DOHH2 (cell line): ENCODE results near the gene SNAPC2.

Experiments
- H3F3A ChIP-seq: fragments of 200-600 bp; sonication (generic), shearing (Covaris generic); 2 replicates; pipeline ENCODE4 v1.6.0; 2016; ENCODE audit warnings: antibody characterized with exemption, mild to moderate bottlenecking; ENCODE audit not compliant: control insufficient read depth, insufficient read depth
- H3K27ac ChIP-seq: fragments of 200-600 bp; sonication (generic); 2 replicates; pipeline ENCODE4 v1.5.1; 2014; ENCODE audit warnings: low read depth, mild to moderate bottlenecking, low read length, moderate library complexity
- H3K27me3 ChIP-seq: fragments of 200-600 bp; sonication (generic); 2 replicates; pipeline ENCODE4 v1.6.1; 2014; ENCODE audit warnings: mild to moderate bottlenecking, low read length, mixed read lengths; ENCODE audit not compliant: control insufficient read depth
- H3K36me3 ChIP-seq: fragments of 200-600 bp; sonication (generic); 2 replicates; pipeline ENCODE4 v1.6.1; 2014; ENCODE audit warnings: mild to moderate bottlenecking, low read length, moderate library complexity, mixed read lengths; ENCODE audit not compliant: control insufficient read depth
- H3K4me1 ChIP-seq: fragments of 200-600 bp; sonication (generic); 2 replicates; pipeline ENCODE4 v1.6.1; 2014; ENCODE audit warnings: mild to moderate bottlenecking, low read length, mixed read lengths; ENCODE audit not compliant: control insufficient read depth
- H3K4me2 ChIP-seq: fragments of 200-600 bp; sonication (generic); 2 replicates; pipeline ENCODE4 v1.6.0; 2014; ENCODE audit warnings: mild to moderate bottlenecking, low read length, moderate library complexity
- H3K4me3 ChIP-seq: fragments of 200-600 bp; sonication (generic); 2 replicates; pipeline ENCODE4 v1.5.1; 2014; ENCODE audit warnings: mild to moderate bottlenecking, low read length, mixed read lengths
- H3K79me2 ChIP-seq: fragments of 200-600 bp; sonication (generic); 2 replicates; pipeline ENCODE4 v1.6.1; 2014; ENCODE audit warnings: mild to moderate bottlenecking, low read length, mixed read lengths; ENCODE audit not compliant: control insufficient read depth
- H3K9me2 ChIP-seq: fragments of 200-600 bp; sonication (generic); replicated peaks from 2 replicates; pipeline ENCODE4 v1.6.1; 2014; ENCODE audit warnings: mild to moderate bottlenecking, low read length, mixed read lengths; ENCODE audit not compliant: control insufficient read depth
- H3K9me3 ChIP-seq: fragments of 200-600 bp; sonication (generic); 2 replicates; pipeline ENCODE4 v1.6.1; 2014; ENCODE audit warnings: antibody characterized with exemption, low read length, mixed read lengths; ENCODE audit not compliant: control insufficient read depth, insufficient read depth
- H4K20me1 ChIP-seq: fragments of 200-600 bp; sonication (generic); 2 replicates; pipeline ENCODE4 v1.6.0; 2014; ENCODE audit warnings: low read depth, mild to moderate bottlenecking, antibody characterized with exemption, low read length, moderate library complexity; ENCODE audit not compliant: control insufficient read depth, insufficient read depth
- CTCF ChIP-seq: fragments of 200-600 bp; sonication (generic); IDR thresholded peaks from one replicate; pipeline ENCODE4 v1.5.1; 2014; ENCODE audit warnings: antibody characterized with exemption, mild to moderate bottlenecking, low read depth, low read length; ENCODE audit not compliant: poor library complexity, severe bottlenecking
- EZH2phosphoT487 ChIP-seq: fragments of 200-600 bp; sonication (generic); IDR thresholded peaks from 2 replicates; pipeline ENCODE4 v1.6.1; 2017; ENCODE audit warnings: borderline replicate concordance, mild to moderate bottlenecking, antibody characterized with exemption, low read length, moderate library complexity, mixed read lengths

SNAPC2 gene

GRCh38 chr19:7925171-7925851 is 5.2 kb downstream of the SNAPC2 start:
- Histone ChIP-seq H3K4me3 (peak overlapping the region; percentile 53), H4K20me1 (peaks cover 10% of the 10 kb centered on the region; the same call in 1 of the 2 replicates), H3K79me2 (no peaks in the 10 kb centered on the region), H3K9me3 (no peaks in the 10 kb centered on the region), H3K4me2 (peak overlapping the region; percentile 61), H3K9me2 (no peaks in the 10 kb centered on the region), H3K27me3 (no peaks in the 10 kb centered on the region), H3F3A (peaks cover 12% of the 10 kb centered on the region; the same call in 1 of the 2 replicates), H3K4me1 (peaks cover 20% of the 10 kb centered on the region), H3K27ac (no peak overlapping the region), H3K36me3 (peaks cover 16% of the 10 kb centered on the region)
- TF ChIP-seq CTCF (peak; percentile 94), EZH2phosphoT487 (no peak)

DNA sequence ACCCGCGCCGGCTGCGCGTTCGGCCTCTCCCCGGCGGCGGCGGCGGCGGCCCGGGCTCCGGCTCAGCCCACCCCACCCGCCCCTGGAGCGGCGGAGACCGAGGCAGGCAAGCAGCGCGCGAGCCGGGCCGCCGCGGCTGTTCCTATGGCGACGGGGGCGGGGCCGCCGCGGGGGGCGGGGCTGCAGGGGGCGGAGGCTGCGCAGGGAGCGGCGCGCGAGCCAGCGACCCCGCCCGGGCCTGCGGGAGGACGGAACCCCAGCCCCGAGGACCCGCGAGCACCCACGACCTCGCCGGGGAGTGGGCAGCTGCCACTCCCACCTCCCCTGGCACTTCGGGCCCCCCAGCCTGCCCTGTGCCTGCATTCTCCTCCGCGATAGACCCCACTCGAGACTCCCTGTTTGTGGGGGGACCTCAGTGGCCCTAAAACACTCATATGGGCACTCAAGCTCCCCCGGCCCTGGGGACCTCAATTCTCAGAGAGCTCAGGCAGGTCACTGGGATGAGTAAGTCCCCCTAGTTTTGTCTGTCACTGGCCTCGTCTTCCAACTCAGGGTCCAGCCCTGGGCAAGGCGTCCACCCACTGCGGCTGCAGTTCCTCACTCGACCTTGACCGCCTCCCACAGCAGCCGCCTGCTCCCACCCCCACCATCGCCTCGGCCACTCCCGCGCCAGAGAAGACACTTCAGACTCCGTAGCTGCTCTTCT is 6.0 kb downstream of the SNAPC2 start, which contains the start of gene CTXN1:
CTXN1 (minus strand) TSS at position 115 of the 706 bp plus-strand sequence. CDS start 597 bp downstream, outside the sequence.
- Histone ChIP-seq H3K4me3 (peak within 1 kb of the TSS; percentile 55), H3K27ac (no peak within 1 kb of the TSS), H3F3A (peaks cover 12% of the 10 kb centered on the region; the same call in 1 of the 2 replicates), H3K4me2 (peak within 1 kb of the TSS; percentile 61), H3K36me3 (peaks cover 24% of the 10 kb centered on the region), H3K79me2 (no peaks in the 10 kb centered on the region), H3K9me3 (no peaks in the 10 kb centered on the region), H3K4me1 (peaks cover 16% of the 10 kb centered on the region), H4K20me1 (peaks cover 8% of the 10 kb centered on the region; the same call in 1 of the 2 replicates), H3K9me2 (no peaks in the 10 kb centered on the region), H3K27me3 (no peaks in the 10 kb centered on the region)
- TF ChIP-seq EZH2phosphoT487: no peak

- peaks cover 12% of the 10 kb centered on the region; the same call in 1 of the 2 replicates for H3F3A ChIP-seq
- peak overlapping the region; percentile 61 for H3K4me2 ChIP-seq
Observed at GRCh38 chr19:7926727-7927604, 6.8 kb downstream of the SNAPC2 start.

More at GRCh38 chr19:7926727-7927604, 6.8 kb downstream of the SNAPC2 start:
- Histone ChIP-seq H3K27ac (no peak overlapping the region), H3K4me3 (no peak overlapping the region), H3K79me2 (no peaks in the 10 kb centered on the region), H3K36me3 (peaks cover 32% of the 10 kb centered on the region), H3K27me3 (no peaks in the 10 kb centered on the region), H3K9me2 (no peaks in the 10 kb centered on the region), H3K9me3 (no peaks in the 10 kb centered on the region), H4K20me1 (0 out of 2 replicates have a peak, but pooled peaks cover 6% of the 10 kb centered on the region), H3K4me1 (peaks cover 11% of the 10 kb centered on the region)
- TF ChIP-seq EZH2phosphoT487: no peak
- TF ChIP-seq CTCF: no peak
